HepG2 (cell line): ENCODE data around the gene ANKRA2. TPM values are rescaled to one million over a fixed set of nuclear protein-coding genes. Genes with fewer than 3 reads are reported as not detected.
A peak's percentile ranks its signal among the peaks of the same experiment; 100 is the strongest.

Source experiments
- ATF4 ChIP-seq, 2 experiments: fragments of 450-650 bp in 1 of 2; sonication (generic) in 1 of 2; formaldehyde crosslinking; IDR thresholded peaks; 2 replicates each; pipeline versions ENCODE4 v1.5.0 to v1.8.0; 2020 to 2022; ENCODE audit warnings: mild to moderate bottlenecking in 1 of 2, missing genetic modification reagents in 1 of 2
- BRD4 ChIP-seq: sonication (generic); formaldehyde crosslinking; IDR thresholded peaks from 2 replicates; pipeline ENCODE4 v1.4.0; 2020; ENCODE audit warnings: missing genetic modification reagents
- CSRNP1 ChIP-seq: sonication (generic); formaldehyde crosslinking; IDR thresholded peaks from 2 replicates; pipeline ENCODE4 v1.8.1; 2023; ENCODE audit warnings: mild to moderate bottlenecking, missing genetic modification reagents
- DNMT3B ChIP-seq: conservative IDR thresholded peaks from 2 replicates; pipeline ENCODE4 v1.6.1; 2016; ENCODE audit warnings: missing biosample characterization, control low read depth
- EHMT2 ChIP-seq: fragments of 200-600 bp; sonication (generic); IDR thresholded peaks from 2 replicates; pipeline ENCODE4 v1.7.0; 2017; ENCODE audit warnings: antibody characterized with exemption, low read depth, low read length, borderline replicate concordance
- FUBP1 ChIP-seq: sonication (generic); formaldehyde crosslinking; IDR thresholded peaks from 2 replicates; pipeline ENCODE4 v1.5.1; 2020; ENCODE audit warnings: missing genetic modification reagents, mild to moderate bottlenecking, borderline replicate concordance
- HNRNPH1 ChIP-seq: fragments of 200-400 bp; formaldehyde crosslinking; optimal IDR thresholded peaks from 2 replicates; pipeline ENCODE3; 2017; ENCODE audit warnings: mild to moderate bottlenecking, low read depth, low read length
- MEF2D ChIP-seq: sonication (generic); formaldehyde crosslinking; IDR thresholded peaks from 2 replicates; pipeline ENCODE4 v1.5.1; 2020; ENCODE audit warnings: mild to moderate bottlenecking, missing genetic modification reagents
- RERE ChIP-seq: IDR thresholded peaks from 2 replicates; pipeline ENCODE4 v1.6.1; 2016; ENCODE audit warnings: low read depth, missing genetic modification reagents, missing compliant biosample characterization
- RXRB ChIP-seq: IDR thresholded peaks from 2 replicates; pipeline ENCODE4 v1.6.1; 2016; ENCODE audit warnings: borderline replicate concordance, missing genetic modification reagents, missing compliant biosample characterization
- XRCC5 ChIP-seq: fragments of 200-400 bp; formaldehyde crosslinking; optimal IDR thresholded peaks from 2 replicates; pipeline ENCODE3; 2017; ENCODE audit warnings: mild to moderate bottlenecking, low read length
- ZKSCAN1 ChIP-seq: fragments of 150-350 bp; IDR thresholded peaks from 2 replicates; pipeline ENCODE4 v1.6.1; 2014; ENCODE audit warnings: low read length
- ZNF17 ChIP-seq: sonication (generic); formaldehyde crosslinking; IDR thresholded peaks from 2 replicates; pipeline ENCODE4 v1.5.0; 2020; ENCODE audit warnings: mild to moderate bottlenecking, missing genetic modification reagents
- ZNF431 ChIP-seq: sonication (generic); formaldehyde crosslinking; IDR thresholded peaks from 2 replicates; pipeline ENCODE4 v1.9.0; 2022; ENCODE audit warnings: missing genetic modification reagents, low read depth, mild to moderate bottlenecking, borderline replicate concordance
- ZNF589 ChIP-seq: sonication (generic); formaldehyde crosslinking; conservative IDR thresholded peaks from 2 replicates; pipeline ENCODE4 v1.8.0; 2022; ENCODE audit warnings: mild to moderate bottlenecking, moderate library complexity, missing genetic modification reagents
- ZNF597 ChIP-seq: sonication (generic); formaldehyde crosslinking; IDR thresholded peaks from 2 replicates; pipeline ENCODE4 v1.5.0; 2020; ENCODE audit warnings: missing genetic modification reagents
- polyA plus RNA-seq, 8 experiments: library from polyadenylated mRNA; depleted of rRNA in 3 of 8; stranded (reverse) in 7 of 8; unstranded in 1 of 8; fragments of >200 nt; fragmentation: Illumina TruSeq in 4 of 8; extraction: Trizol in 4 of 8; gene quantifications; 2 replicates each; pipeline versions ENCODE4 v1.2.1 to v1.2.3, GENCODE V29; 2011 to 2016; ENCODE audit warnings: low read depth in 4 of 8, missing spikeins in 1 of 8, mixed read lengths in 1 of 8; ENCODE audit not compliant: insufficient read depth in 1 of 8
- total RNA-seq, 5 experiments: library from RNA; depleted of rRNA; stranded (reverse); fragments of >200 nt; fragmentation: Illumina TruSeq; extraction: Trizol; gene quantifications; 2 replicates each; pipeline ENCODE4 v1.2.3, GENCODE V29; 2016; ENCODE audit warnings: low read depth in 1 of 5

ANKRA2 gene
- total and polyA plus RNA-seq, 2 of the 13 experiments (the other 11 are each of a cell fraction or from before 2014, with no cell fraction given), result 23.6 to 33.6 TPM

GRCh38 chr5:73544429-73545402 is 20.7 kb downstream of the ANKRA2 start (continued):
- TF ChIP-seq RERE (CRISPR knock-in tag) (peak; percentile 87), EHMT2 (peak; percentile 50; the same call in 1 of the 2 replicates), BRD4 (CRISPR knock-in tag) (no peak), CSRNP1 (peak; percentile 63; the same call in 1 of the 2 replicates), ATF4 (CRISPR knock-in tag; IDR thresholded peaks at IDR 0.05) (peak in 1 of 2 experiments; percentile 78; a peak in 2 of 4 replicates), ZNF597 (CRISPR knock-in tag) (no peak), HNRNPH1 (no peak), ZNF17 (CRISPR knock-in tag) (no peak), DNMT3B (CRISPR knock-in tag) (peak; percentile 84; the same call in 1 of the 2 replicates), XRCC5 (no peak), ZNF589 (CRISPR knock-in tag) (0 out of 2 replicates have a peak, but pooled peaks have one; percentile 35), RXRB (CRISPR knock-in tag) (peak; percentile 93), FUBP1 (CRISPR knock-in tag) (no peak), MEF2D (CRISPR knock-in tag) (peak; percentile 92), ZKSCAN1 (no peak), ZNF431 (CRISPR knock-in tag) (no peak; the same call in 1 of the 2 replicates)
